ENCODE results near the gene TUBB2B.

- TF ChIP-seq CTCF (IDR thresholded peaks at IDR 0.05) (no peak), POLR2A (IDR thresholded peaks at IDR 0.05) (no peak)
Measured at GRCh38 chr6:3213334-3213695, 14.1 kb downstream of the TUBB2B start.
